Nucleus accumbens (tissue), 56 donors: ENCODE results near the gene ZNF483.
"Not testable (repeated sequence)": the region's sequence is repeated elsewhere in the genome, so short reads cannot be mapped to it uniquely, and the experiment has no call there.

Experiments used
- DNase-seq, 56 donors: peaks; one replicate each; lab custom pipeline; 2025; lab: John Stamatoyannopoulos, UW

Gene ZNF483

DNA sequence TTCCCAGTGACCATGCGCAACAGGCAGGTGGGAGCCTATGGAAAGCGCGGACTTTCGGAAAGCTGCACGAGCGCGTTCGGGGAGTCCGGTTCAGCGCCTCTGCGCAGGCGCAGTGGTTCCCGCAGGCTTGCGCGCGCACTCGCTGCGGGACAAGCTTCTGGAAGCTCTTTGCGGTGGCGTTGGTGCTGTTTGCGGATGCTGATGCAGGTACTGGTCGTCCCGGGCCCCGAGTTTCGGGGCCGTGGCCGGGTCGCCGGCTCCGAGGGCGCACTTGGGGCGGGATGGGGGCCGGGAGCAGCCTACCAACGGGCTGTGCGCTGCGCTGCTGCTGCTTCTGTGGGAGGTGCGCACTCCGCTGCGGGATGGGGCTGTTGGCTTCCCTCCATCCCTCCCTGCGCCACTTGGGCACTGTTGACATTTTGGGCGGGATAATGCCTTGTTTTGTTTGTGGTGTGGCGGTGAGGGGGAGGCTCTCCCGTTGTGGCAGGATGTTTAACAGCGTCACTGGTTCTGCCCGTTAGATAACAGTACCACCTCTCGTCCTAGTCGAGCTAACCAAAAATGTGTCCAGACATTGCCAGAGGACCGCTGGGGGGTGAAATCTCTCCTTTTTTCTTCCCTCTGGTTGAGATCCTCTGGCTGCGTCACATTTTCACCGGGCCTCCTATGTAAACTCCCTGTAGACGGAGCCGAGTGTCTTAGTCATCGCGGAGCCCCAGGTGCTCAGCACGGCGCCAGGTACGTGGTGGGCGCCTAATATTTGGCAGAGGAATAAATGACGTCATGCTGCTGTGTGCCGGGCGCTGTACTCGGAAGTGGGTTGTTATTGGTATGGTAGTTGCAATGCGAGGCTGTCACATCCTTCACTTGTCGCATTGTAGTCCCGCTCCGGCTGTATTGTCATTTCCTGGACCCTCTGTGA, at the start of gene ZNF483:
TSS of gene ZNF483 (plus strand) at position 124 of the 922 bp plus-strand sequence. CDS start 2,217 bp downstream, outside the sequence.
- DNase-seq = peak in 55 of 56 donors; percentile 36 to 92 (median 80)

DNA sequence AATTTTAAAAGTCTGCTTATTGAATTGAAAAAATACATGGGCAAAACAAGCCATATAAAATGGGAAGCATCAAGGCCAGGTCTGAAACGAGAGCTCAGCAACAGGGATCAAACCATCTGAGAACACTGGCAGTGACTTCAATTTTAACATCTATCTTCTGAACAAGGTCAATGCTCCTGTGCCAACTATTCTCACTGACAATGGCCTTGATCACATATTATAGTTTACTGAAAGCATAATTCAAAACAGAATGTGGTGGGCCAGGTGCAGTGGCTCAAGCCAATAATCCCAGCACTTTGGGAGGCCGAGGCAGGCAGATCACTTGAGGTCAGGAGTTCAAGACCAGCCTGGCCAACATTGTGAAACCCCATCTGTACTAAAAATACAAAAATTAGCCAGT, 49.8 kb upstream of the ZNF483 start:
- DNase-seq = no peak

DNA sequence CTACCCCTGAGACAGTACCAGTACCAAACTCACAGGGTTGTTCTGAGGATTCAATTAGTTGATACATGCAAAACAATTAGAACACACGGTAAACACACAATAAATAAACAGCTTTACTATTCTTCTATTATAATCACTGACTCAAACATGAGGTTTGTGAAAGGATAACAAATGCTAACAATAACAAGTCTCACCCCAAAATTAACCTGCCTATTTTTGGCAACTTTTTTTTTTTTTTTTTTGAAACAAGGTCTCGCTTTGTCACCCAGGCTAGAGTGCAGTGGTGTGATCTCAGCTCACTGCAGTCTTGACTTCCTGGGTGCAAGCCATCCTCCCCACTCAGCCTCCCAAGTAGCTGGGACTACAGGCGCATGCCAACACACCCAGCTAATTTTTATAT, 47.3 kb upstream of the ZNF483 start:
- DNase-seq = no peak

DNA sequence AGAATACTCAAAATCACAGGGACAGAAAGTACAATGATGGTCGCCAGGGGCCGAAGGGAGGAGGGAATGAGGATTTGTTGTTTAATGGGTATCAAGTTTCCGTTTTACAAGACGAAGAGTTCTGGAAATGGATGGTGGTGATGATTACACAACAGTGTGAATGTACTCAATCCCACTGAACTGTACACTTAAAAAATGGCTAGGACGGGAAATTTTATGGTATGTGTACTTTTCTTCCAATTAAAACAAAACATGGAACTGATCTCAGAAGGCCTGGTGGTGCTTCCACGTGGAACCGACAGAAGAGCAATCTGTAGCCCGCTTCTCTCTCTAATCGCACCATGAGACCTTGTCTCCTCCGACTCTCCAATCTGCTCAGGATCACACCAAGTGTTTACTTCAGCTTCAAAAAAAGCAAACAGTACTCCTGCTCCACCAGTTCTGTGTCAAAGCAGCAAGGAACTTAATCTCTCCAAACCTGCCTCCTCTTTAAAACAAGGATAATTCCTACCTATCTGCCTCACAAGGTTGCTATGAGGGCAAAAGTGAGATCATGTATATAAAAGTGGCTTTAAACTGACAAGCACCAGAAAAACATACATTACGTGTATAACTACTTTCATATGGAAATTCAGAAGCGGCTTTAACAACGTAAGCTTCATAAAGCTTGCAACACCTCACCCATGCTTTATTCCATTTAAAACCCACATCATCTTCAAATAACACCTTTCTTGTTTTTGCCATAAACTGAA, 42.9 kb upstream of the ZNF483 start:
- DNase-seq = no peak

DNA sequence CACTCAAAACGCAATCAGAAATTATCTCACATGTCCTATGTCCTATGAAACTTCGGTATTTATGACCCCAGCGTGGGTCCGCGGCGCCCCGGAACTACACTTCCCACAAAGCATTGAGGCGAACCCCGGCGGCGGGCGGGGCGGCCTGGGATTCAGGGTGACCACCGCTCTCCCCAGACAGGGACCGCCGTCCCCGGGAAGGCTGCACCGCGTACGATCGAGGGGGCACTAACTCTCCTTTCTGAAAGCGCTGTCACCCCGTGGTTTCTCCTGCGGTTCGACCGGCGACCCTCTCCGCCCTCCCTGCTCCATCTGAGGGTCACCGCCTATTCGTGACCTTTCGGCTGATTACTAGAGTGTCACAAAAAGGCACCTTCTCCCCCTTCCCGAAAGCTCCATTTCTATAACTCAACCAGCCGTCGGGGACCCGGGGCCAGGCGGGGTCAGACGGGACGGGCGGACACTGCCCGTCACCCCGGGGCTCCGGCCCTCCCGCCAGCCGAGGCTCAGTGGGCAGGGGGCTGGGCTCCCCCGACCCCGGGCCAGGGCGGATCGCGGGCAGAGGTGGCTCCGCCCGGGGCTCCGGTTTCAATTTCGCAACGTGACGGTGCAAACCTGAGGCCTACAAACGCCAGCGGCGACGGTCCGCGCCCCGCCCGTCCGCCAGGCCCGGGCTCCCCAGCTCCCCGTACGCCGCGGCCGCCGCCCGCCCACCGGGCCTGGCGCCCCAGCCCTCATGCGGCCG, 42.1 kb upstream of the ZNF483 start:
- DNase-seq = peak in 51 of 56 donors; percentile 19 to 82 (median 57)

DNA sequence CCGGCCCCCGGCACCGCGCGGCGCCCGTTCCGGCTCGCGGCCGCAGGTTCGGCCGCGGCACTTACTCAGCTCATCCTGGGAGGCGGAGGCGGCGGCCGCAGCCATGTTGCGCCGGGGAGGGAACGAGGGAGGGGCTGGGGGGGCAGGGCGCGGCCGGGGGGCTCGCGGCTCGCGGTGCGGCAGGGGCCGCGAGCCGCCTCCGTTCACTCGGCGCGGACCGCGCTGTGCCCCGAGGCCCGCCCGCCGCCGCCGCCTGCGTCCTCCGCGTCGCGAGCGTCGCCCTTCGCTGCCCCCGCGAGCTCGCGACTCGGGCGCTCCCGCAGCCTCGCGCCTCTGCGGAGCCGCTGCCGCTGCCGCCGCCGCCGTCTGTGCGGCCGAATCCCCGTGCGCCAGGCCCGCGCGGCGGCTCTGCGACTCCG, 41.5 kb upstream of the ZNF483 start:
- DNase-seq = peak in 41 of 56 donors; percentile 17 to 73 (median 52)

DNA sequence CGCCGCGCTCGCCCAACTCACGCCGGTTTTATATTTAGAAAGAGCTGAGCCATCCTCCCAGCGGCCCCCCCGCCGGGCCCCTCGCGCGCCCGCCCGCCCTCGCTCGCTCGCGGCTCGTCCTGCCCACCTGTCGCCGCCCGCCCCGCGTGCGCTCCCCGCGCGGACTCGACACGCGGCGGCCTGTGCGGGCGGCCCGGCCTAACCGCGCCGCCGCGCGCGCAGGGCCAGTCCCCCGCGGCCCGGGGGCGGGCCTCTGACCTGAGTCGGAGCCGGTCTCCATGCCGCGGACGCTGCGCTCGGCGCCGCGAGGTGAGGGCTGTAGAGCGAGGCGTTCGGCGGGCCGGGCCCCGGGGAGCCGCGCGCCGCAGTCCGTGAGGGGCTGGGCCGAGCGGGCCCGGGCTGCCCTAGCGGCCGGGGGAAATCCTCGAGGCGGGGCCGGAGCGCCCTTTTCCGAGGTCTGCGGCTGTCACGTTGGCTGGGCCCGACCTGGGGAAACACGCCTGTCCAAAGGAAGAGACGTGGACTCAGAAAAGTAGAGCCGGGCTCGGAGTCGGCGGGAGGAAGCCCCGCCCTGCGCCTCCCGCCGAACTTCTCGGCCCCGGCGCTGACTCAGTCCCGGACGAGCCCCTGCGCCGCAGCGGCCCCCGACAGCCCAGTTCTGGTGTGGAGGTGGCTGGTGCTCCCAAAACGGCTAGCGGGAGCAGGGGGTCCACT, 41.0 kb upstream of the ZNF483 start, which contains the start of gene ECPAS:
TSS of gene ECPAS (minus strand) at position 526 of the 714 bp plus-strand sequence. CDS start 11,465 bp downstream, outside the sequence.
- peak in 47 of 56 donors; percentile 6 to 76 (median 58) for DNase-seq

DNA sequence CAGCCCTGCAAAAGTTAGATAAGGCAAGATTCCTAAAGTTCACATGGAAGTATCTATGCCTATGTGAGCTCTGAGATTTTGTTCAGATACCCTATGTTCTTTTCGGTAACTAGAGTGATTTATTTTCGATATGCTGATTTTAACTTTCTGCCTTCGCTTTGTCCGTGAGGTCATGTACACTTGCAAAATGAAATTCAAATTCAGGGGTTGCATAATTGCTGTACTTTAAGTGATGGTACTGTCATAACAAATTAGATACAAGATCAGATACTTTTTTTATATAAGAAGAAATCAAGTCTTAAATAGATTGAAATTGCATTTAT, 40.4 kb upstream of the ZNF483 start:
- no peak for DNase-seq

DNA sequence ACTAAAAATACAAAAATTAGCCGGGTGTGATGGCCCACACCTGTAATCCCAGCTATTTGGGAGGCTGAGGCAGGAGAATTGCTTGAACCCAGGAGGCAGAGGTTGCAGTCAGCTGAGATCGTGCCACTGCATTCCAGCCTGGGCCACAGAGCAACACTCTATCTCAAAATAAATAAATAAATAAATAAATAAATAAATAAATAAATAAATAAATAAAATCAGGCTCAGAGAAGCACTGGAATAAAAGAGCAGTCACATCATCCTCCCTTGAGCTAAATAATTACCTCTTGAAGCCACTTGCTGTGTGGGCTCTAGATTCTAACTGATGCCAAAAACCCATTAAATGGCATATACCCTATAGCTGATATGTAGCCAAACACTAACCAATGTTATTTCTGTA, 27.8 kb upstream of the ZNF483 start:
- not testable (repeated sequence) for DNase-seq

DNA sequence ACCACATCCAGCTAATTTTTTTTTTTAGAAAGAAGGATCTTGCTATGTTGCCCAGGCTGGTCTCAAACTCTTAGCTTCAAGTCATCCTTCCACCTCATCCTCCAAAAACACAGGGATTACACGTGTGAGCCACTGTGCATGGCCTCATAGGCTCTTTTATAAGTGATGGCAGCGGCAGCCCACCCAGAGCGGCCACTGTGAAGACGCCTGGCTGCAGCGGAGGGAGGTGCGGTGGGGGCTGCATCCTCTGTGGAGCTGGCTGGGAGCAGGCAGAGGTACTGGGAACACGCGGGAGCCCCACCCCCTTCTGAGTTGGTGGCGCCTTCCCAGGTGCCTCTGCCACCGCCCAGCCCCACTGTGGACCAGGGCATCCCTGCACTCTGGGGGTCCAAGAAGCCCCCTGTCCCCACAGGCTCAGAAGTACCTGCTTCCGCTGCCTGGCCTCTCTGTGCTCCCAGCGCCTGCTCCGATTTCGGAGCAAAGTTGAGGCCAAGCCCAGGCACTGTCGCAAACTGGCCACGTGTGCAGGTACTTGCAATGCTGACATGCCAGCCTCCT, 23.9 kb upstream of the ZNF483 start:
- no peak for DNase-seq

DNA sequence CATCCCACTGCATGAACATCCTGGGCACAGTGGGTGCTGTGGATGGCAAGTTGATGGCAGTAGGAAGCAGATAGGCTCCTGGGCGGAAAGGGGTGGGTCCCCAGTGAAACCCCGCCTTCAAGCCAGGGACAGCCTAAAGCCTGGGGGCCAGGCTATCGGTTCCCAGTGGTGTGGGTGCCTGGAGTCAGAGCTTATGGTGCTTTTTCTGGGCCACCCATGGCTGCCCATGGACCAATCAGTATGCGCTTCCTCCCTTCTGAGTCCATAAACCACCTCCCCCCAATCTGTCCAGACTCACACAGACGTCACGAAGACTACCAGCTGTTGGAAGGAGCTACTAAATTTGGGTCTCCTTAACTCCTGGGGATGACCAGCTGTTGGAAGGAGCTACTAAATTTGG, 23.3 kb upstream of the ZNF483 start:
- no peak for DNase-seq

DNA sequence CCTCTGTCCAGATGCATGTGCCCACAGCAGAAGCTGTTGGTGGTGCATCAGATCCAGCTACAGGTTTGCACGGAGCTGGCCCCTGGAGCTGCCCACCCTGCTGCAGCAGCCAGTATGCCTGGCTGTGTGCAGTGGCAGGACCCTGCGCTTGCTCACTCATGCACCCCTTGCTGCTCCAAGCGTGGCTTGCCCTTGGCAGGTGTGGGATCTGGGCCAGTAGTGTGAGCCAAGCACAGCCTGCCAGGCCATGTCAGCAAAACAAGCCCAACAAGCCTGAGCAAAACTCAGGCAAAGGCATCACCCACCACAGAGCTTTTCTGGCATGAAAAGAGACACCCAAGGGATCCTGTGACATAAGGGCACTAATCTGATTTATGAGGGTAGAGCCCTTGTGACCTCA, 22.5 kb upstream of the ZNF483 start:
- DNase-seq = no peak

DNA sequence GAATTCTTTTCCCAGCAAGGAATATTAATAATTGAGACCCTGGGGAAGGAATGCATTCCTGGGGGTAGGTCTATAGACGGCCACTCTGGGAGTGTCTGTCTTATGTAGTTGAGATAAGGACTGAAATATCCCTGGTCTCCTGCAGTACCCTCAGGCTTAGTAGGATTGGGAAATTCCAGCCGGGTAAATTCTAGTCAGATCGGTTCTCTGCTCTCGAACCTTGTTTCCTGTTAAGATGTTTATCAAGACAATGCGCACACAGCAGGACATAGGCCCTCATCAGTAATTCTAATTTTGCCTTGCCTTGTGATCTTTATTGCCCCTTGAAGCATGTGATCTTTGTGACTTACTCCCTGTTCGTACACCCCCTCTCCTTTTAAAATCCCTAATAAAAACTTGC, 13.4 kb upstream of the ZNF483 start:
- not testable (repeated sequence) for DNase-seq

DNA sequence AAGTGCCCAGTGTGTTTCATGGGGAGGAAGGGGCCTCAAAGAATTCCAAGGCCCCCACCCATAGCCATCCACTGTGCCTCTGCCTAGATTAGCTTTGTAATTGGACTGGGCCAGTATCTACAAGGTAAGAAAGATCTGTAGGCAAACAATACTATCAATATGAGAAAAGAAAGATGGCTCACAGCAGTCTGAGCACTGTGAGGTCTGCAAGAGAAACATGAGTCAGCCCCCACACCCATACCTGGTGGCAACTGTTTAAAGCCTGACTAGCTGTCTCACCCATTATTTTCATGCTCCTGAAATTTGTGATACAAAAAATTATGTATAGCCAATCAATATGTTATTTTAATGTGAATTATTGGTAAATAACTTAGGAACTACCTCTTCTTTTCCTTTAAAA, 10.0 kb upstream of the ZNF483 start:
- DNase-seq = no peak

DNA sequence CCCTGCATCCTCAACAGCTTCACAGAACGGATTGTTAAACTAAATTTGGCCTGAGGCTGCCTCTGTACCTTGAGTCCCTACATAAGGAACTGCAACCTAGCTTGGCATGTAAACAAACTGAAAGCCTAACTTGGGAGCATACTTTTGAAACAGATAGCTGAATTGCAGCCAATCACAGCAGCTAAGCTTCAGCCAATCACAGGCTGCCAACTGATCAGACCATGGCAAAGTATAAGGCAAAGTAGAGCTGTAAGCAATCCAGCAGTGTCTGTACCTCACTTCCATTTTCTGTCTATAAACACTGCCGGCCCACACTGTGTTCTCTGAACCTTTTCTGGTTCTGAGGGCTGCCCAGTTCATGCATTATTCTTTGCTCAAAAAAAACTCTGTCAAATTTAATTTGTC, 8.9 kb upstream of the ZNF483 start:
- no peak for DNase-seq

DNA sequence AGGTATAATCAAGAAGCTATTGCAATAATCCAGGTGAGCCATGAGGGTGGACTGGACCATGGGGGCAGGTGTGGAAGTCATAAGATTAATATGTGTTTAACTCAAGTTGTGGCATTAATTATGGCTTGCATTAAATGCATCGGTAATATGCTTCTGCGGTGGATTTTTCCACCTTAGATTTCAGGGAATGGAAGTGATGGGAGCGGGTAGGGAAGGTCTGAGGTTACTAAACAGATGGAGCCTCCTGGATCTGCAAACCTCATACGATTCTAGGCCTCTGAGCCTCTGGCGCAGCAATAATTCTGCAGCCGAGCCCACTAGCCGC, 286 bp upstream of the ZNF483 start:
- no peak for DNase-seq

DNA sequence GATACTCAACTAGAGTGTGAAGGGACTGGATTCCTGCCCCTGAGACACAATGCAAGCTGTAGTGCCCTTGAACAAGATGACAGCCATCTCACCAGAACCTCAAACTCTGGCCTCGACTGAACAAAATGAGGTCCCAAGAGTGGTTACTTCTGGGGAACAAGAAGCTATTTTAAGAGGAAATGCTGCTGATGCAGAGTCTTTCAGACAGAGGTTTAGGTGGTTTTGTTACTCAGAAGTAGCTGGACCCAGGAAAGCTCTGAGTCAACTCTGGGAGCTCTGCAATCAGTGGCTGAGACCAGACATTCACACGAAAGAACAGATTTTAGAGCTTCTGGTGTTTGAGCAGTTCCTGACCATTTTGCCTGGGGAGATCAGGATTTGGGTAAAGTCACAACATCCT, 2.4 kb downstream of the ZNF483 start:
- DNase-seq = no peak

DNA sequence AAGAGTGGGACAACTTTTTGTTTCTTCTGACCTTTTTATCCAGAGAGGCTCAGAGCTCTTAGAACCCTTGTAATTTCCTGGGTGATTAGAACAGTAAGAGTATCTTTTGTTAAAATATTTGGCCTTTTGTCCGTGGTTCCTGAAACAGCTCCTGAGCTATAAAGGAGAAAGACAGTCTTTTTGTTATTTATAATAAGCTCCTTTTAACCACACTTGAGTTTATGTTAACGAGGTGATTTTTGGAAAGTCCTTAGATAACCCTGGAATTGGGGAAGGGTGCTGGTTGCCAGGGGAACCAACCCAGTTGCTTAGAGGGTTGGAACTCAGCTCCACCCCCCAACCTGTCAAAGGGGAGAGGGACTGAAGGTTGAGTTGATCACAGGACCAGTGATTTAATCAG, 4.8 kb downstream of the ZNF483 start:
- no peak for DNase-seq

DNA sequence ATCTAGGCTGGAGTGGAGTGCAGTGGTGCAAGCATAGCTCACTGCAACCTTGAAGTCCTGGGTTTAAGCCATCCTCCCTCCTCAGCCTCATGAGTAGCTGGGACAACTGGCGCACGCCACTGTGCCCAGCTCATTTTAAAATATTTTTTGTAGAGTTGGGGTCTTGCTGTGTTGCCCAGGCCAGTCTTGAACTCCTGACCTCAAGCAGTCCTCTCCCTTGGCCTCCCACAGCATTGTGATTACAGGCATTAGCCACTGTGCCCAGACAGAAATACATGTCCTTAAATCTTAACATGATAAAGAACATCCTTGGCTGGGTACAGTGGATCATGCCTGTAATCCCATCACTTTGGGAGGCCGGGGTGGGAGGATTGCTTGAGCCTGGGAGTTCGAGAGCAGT, 6.7 kb downstream of the ZNF483 start:
- DNase-seq = no peak
